Ovary (tissue), 3 donors: ENCODE results near the gene CGA.

Experiments
- POLR2A ChIP-seq: fragments of 450-650 bp; IDR thresholded peaks from one replicate; pipeline ENCODE4 v1.6.1; 2017; ENCODE audit warnings: antibody characterized with exemption, mild to moderate bottlenecking, moderate library complexity
- TF ChIP-seq, protein P1 (sequence below), 3 donors: fragments of 450-650 bp in 2 of 3; fragments of 200-600 bp in 1 of 3; IDR thresholded peaks; one replicate each; pipeline versions ENCODE4 v1.5.1 to v1.8.0; 2016 to 2022; ENCODE audit warnings: antibody characterized with exemption in 3 of 3, mild to moderate bottlenecking in 1 of 3
- donor health status: DM: no; HTN: no; CAD: no.

DNA sequence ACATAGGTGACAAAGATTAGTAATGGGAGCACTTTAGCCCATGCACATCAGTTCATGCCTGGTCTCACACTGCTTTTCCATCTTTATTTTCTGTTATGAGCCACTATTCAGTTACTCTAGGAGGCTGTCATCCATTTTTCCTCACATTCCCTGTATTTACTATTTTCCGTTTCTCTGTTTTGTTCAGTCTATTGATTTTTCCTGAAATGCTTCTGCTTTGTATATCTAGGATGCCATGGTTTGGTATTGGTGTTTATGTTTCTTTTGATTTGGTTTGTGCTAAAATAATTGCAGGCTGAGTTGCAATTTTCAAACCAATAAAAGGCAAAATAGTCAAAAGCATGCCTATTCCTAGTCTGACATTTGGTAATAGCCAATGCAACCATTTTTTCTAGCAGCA, 31.6 kb upstream of the CGA start:
- TF ChIP-seq, protein P1, sequence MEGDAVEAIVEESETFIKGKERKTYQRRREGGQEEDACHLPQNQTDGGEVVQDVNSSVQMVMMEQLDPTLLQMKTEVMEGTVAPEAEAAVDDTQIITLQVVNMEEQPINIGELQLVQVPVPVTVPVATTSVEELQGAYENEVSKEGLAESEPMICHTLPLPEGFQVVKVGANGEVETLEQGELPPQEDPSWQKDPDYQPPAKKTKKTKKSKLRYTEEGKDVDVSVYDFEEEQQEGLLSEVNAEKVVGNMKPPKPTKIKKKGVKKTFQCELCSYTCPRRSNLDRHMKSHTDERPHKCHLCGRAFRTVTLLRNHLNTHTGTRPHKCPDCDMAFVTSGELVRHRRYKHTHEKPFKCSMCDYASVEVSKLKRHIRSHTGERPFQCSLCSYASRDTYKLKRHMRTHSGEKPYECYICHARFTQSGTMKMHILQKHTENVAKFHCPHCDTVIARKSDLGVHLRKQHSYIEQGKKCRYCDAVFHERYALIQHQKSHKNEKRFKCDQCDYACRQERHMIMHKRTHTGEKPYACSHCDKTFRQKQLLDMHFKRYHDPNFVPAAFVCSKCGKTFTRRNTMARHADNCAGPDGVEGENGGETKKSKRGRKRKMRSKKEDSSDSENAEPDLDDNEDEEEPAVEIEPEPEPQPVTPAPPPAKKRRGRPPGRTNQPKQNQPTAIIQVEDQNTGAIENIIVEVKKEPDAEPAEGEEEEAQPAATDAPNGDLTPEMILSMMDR (IDR thresholded peaks at IDR 0.05) = no peak
- no peak for TF ChIP-seq POLR2A
